ENCODE results near the gene MICOS13. TPM values are rescaled to one million over a fixed set of nuclear protein-coding genes. Genes with fewer than 3 reads are reported as not detected.

MICOS13 gene
- polyA plus RNA-seq, 1 of the 3 experiments (the other 2 are of a cell fraction) = 112 TPM

GRCh38 chr19:5628919-5629481 is 51.3 kb downstream of the MICOS13 start:
- DNase-seq = no peak
- peaks cover 93% of the 10 kb centered on the region for H4K20me1 ChIP-seq (ENCODE audit: insufficient read depth)
- peaks cover 2% of the 10 kb centered on the region for H3F3A ChIP-seq (replicated peaks; ENCODE audit: insufficient read depth)
- TF ChIP-seq USF2 (IDR thresholded peaks at IDR 0.05; ENCODE audit: borderline replicate concordance, low read depth, low read length) (no peak), POLR2AphosphoS5 (IDR thresholded peaks at IDR 0.05; ENCODE audit: low read depth, low read length) (no peak), GABPA (IDR thresholded peaks at IDR 0.05; ENCODE audit: low read depth) (no peak), FOSL2 (IDR thresholded peaks at IDR 0.05; ENCODE audit: borderline replicate concordance, low read depth) (no peak), ELF1 (IDR thresholded peaks at IDR 0.05) (no peak), TAF1 (IDR thresholded peaks at IDR 0.05; ENCODE audit: borderline replicate concordance, low read depth, low read length) (no peak), RCOR1 (IDR thresholded peaks at IDR 0.05; ENCODE audit: low read length) (no peak), PBX3 (IDR thresholded peaks at IDR 0.05) (no peak), TCF12 (IDR thresholded peaks at IDR 0.05) (no peak), FOXJ3 (CRISPR knock-in tag; IDR thresholded peaks at IDR 0.05) (no peak), RXRA (IDR thresholded peaks at IDR 0.05; ENCODE audit: borderline replicate concordance, low read depth) (no peak), MXI1 (IDR thresholded peaks at IDR 0.05; ENCODE audit: low read depth, low read length) (no peak), RAD21 (IDR thresholded peaks at IDR 0.05; ENCODE audit: low read length) (no peak), GATA2 (CRISPR knock-in tag; IDR thresholded peaks at IDR 0.05) (no peak)
- no peak overlapping the region for H3K27ac ChIP-seq (ENCODE audit: low read depth in 2 of 2, low read length in 1 of 2)
- 88% methylated on average over 9 of the region's 9 CpGs for WGBS (ENCODE audit: low lambda C conversion rate)
- H3K9ac ChIP-seq = no peak overlapping the region
- peaks cover 10 to 18% of the 10 kb centered on the region in 2 experiments; a peak in 2 of 4 replicates for H3K4me1 ChIP-seq (ENCODE audit: control insufficient read depth in 1 of 2, insufficient read depth in 2 of 2, low read depth in 1 of 2, low read length in 1 of 2)
- ChIA-PET CTCF (interaction anchor here (0.8 kb wide), 1 partner anchor 44 kb away, joined by 3 read pairs; no protein-coding TSS in a partner anchor), POLR2A (no interaction called here)
- peaks cover 100% of the 10 kb centered on the region for H3K79me2 ChIP-seq (ENCODE audit: insufficient read depth)
- H3K36me3 ChIP-seq (replicated peaks in 1 of 2; ENCODE audit: control insufficient read depth in 1 of 2, insufficient read depth in 2 of 2, low read length in 1 of 2) = peaks cover 47 to 66% of the 10 kb centered on the region in 2 experiments
- H3K4me2 ChIP-seq = no peak overlapping the region
- H3K9me2 ChIP-seq = no peaks in the 10 kb centered on the region
- no peak overlapping the region for H2AFZ ChIP-seq (ENCODE audit: low read depth)
- no peaks in the 10 kb centered on the region for H3K9me3 ChIP-seq
- H3K4me3 ChIP-seq (ENCODE audit: low read depth in 2 of 2, low read length in 1 of 2) = no peak overlapping the region
- no peaks in the 10 kb centered on the region for H3K27me3 ChIP-seq (ENCODE audit: insufficient read depth)

GRCh38 chr19:5628461-5628860 is 51.9 kb downstream of the MICOS13 start:
- no peak overlapping the region for H3K9ac ChIP-seq
- no peak overlapping the region for H3K4me3 ChIP-seq (ENCODE audit: low read depth in 2 of 2, low read length in 1 of 2)
- ChIA-PET POLR2A (no interaction called here), CTCF (no interaction called here)
- no peak overlapping the region for H2AFZ ChIP-seq (ENCODE audit: low read depth)
- no peak overlapping the region for H3K27ac ChIP-seq (ENCODE audit: low read depth in 2 of 2, low read length in 1 of 2)
- WGBS (ENCODE audit: low lambda C conversion rate) = 100% methylated on average over 1 of the region's 1 CpG
- H3K4me1 ChIP-seq (ENCODE audit: control insufficient read depth in 1 of 2, insufficient read depth in 2 of 2, low read depth in 1 of 2, low read length in 1 of 2) = peaks cover 10 to 18% of the 10 kb centered on the region in 2 experiments; a peak in 2 of 4 replicates
- TF ChIP-seq RFX5 (IDR thresholded peaks at IDR 0.05; ENCODE audit: low read length) = no peak
- no peak for TF ChIP-seq NFIC (IDR thresholded peaks at IDR 0.05; ENCODE audit: borderline replicate concordance)
- no peak for TF ChIP-seq TAF1 (IDR thresholded peaks at IDR 0.05; ENCODE audit: borderline replicate concordance, low read depth, low read length)
- no peak overlapping the region for H3K4me2 ChIP-seq
- peaks cover 100% of the 10 kb centered on the region for H3K79me2 ChIP-seq (ENCODE audit: insufficient read depth)
- H3F3A ChIP-seq (replicated peaks; ENCODE audit: insufficient read depth) = no peaks in the 10 kb centered on the region
- peaks cover 47 to 66% of the 10 kb centered on the region in 2 experiments for H3K36me3 ChIP-seq (replicated peaks in 1 of 2; ENCODE audit: control insufficient read depth in 1 of 2, insufficient read depth in 2 of 2, low read length in 1 of 2)
- no peaks in the 10 kb centered on the region for H3K27me3 ChIP-seq (ENCODE audit: insufficient read depth)
- no peaks in the 10 kb centered on the region for H3K9me2 ChIP-seq
- H4K20me1 ChIP-seq (ENCODE audit: insufficient read depth) = peaks cover 93% of the 10 kb centered on the region
- H3K9me3 ChIP-seq = no peaks in the 10 kb centered on the region
- no peak for DNase-seq

Other genes starting within 250 kb of the MICOS13 start
- gene ZNRF4, start 225.1 kb downstream of the MICOS13 start, polyA plus RNA-seq (2012; rRNA removed) = not detected in 2 replicates
- gene TINCR, start 112.6 kb downstream of the MICOS13 start, polyA plus RNA-seq (2012; rRNA removed) = 0.02 and 0.03 TPM in 2 replicates
- 20.3 and 37.7 TPM in 2 replicates for gene SAFB2, start 57.7 kb downstream of the MICOS13 start, polyA plus RNA-seq (2012; rRNA removed)
- 44.4 and 90.0 TPM in 2 replicates for gene SAFB, start 57.4 kb downstream of the MICOS13 start, polyA plus RNA-seq (2012; rRNA removed)
- gene HSD11B1L, start 511 bp upstream of the MICOS13 start, polyA plus RNA-seq (2012; rRNA removed) = 52.0 and 53.3 TPM in 2 replicates
- gene RPL36, start 9.8 kb upstream of the MICOS13 start, polyA plus RNA-seq (2012; rRNA removed) = 871 and 1,383 TPM in 2 replicates
- gene LONP1, start 39.6 kb upstream of the MICOS13 start, polyA plus RNA-seq (2012; rRNA removed) = 75.4 and 111 TPM in 2 replicates
- gene CATSPERD, start 40.1 kb upstream of the MICOS13 start, polyA plus RNA-seq (2012; rRNA removed) = not detected in 2 replicates
- 0.82 and 0.91 TPM in 2 replicates for gene PRR22, start 104.2 kb upstream of the MICOS13 start, polyA plus RNA-seq (2012; rRNA removed)
- 44.0 and 45.2 TPM in 2 replicates for gene DUS3L, start 110.6 kb upstream of the MICOS13 start, polyA plus RNA-seq (2012; rRNA removed)
- 0.54 and 0.99 TPM in 2 replicates for gene NRTN, start 124.6 kb upstream of the MICOS13 start, polyA plus RNA-seq (2012; rRNA removed)
- gene FUT6, start 159.2 kb upstream of the MICOS13 start, polyA plus RNA-seq (2012; rRNA removed) = not detected in 2 replicates
- gene FUT3, start 170.9 kb upstream of the MICOS13 start, polyA plus RNA-seq (2012; rRNA removed) = not detected in 2 replicates
- gene FUT5, start 190.0 kb upstream of the MICOS13 start, polyA plus RNA-seq (2012; rRNA removed) = not detected in 2 replicates
- 386 and 534 TPM in 2 replicates for gene NDUFA11, start 223.3 kb upstream of the MICOS13 start, polyA plus RNA-seq (2012; rRNA removed)
- 6.5 and 9.1 TPM in 2 replicates for gene VMAC, start 224.4 kb upstream of the MICOS13 start, polyA plus RNA-seq (2012; rRNA removed)
- 13.4 and 17.3 TPM in 2 replicates for gene CAPS, start 233.7 kb upstream of the MICOS13 start, polyA plus RNA-seq (2012; rRNA removed)

All from SK-N-SH (cell line).